CD4-positive, alpha-beta T cell (primary cell): ENCODE data around the gene HNRNPA3. TPM values are rescaled to one million over a fixed set of nuclear protein-coding genes. Genes with fewer than 3 reads are reported as not detected.
A peak's percentile ranks its signal among the peaks of the same experiment; 100 is the strongest.

ENCODE experiments used
- ATAC-seq: fragments of 200-7000 bp; cut with Tn5 transposase; one replicate; pipeline ENCODE4 v1.10.0; 2022; ENCODE audit warnings: mild to moderate bottlenecking; ENCODE audit not compliant: poor library complexity
- CTCF ChIA-PET: fragments of 350-600 bp; sonication (Branson Sonifier 250); formaldehyde crosslinking; loops from one replicate; lab custom pipeline; 2021; ENCODE audit warnings: antibody characterized with exemption, inconsistent platforms; lab: Charles Lee
- POLR2A ChIA-PET: fragments of 350-600 bp; sonication (Branson Sonifier 250); formaldehyde crosslinking; loops from one replicate; lab custom pipeline; 2021; ENCODE audit warnings: antibody characterized with exemption, inconsistent platforms; lab: Charles Lee
- DNase-seq, 14 experiments: peaks; one replicate each; pipeline ENCODE4 v3.0.0-alpha.2; 2013 to 2020; ENCODE audit warnings: mixed read lengths in 2 of 14
- H3K27ac ChIP-seq, 2 donors: one replicate each; pipeline versions ENCODE4 v1.5.1 to v1.7.0; 2013; ENCODE audit warnings: low read length in 2 of 2, low read depth in 1 of 2, mild to moderate bottlenecking in 1 of 2
- H3K27me3 ChIP-seq, 2 experiments: 1 replicate in 1 of 2; 2 replicates in 1 of 2; pipeline versions ENCODE4 v1.6.1 to v1.7.0; 2013; ENCODE audit warnings: low read length in 2 of 2, control low read depth in 1 of 2, mild to moderate bottlenecking in 1 of 2, moderate library complexity in 1 of 2; ENCODE audit not compliant: insufficient read depth in 2 of 2, control insufficient read depth in 1 of 2
- H3K36me3 ChIP-seq: one replicate; pipeline ENCODE4 v1.6.1; 2013; ENCODE audit warnings: low read length, control low read depth; ENCODE audit not compliant: insufficient read depth
- H3K4me1 ChIP-seq: one replicate; pipeline ENCODE4 v1.6.1; 2013; ENCODE audit warnings: low read length, control low read depth; ENCODE audit not compliant: insufficient read depth
- H3K4me3 ChIP-seq: one replicate; pipeline ENCODE4 v1.5.1; 2013; ENCODE audit warnings: mild to moderate bottlenecking, low read length, moderate library complexity
- H3K9me3 ChIP-seq, 2 experiments: 1 replicate in 1 of 2; 2 replicates in 1 of 2; pipeline versions ENCODE4 v1.6.1 to v1.7.0; 2013; ENCODE audit warnings: low read length in 2 of 2, mild to moderate bottlenecking in 2 of 2, control low read depth in 1 of 2, moderate library complexity in 1 of 2; ENCODE audit not compliant: control insufficient read depth in 1 of 2, insufficient read depth in 1 of 2
- H3K27ac Mint-ChIP-seq: one replicate; pipeline ENCODE4 v1.8.0; 2020; ENCODE audit warnings: mixed read lengths
- H3K27me3 Mint-ChIP-seq: one replicate; pipeline ENCODE4 v1.8.0; 2021; ENCODE audit warnings: mixed read lengths
- H3K36me3 Mint-ChIP-seq: one replicate; pipeline ENCODE4 v1.8.0; 2021; ENCODE audit warnings: low read depth, mixed read lengths
- H3K4me1 Mint-ChIP-seq: one replicate; pipeline ENCODE4 v1.8.0; 2021; ENCODE audit warnings: low read depth, mixed read lengths
- H3K4me3 Mint-ChIP-seq: one replicate; pipeline ENCODE4 v1.8.0; 2020; ENCODE audit warnings: mild to moderate bottlenecking, mixed read lengths
- H3K9me3 Mint-ChIP-seq: one replicate; pipeline ENCODE4 v1.8.0; 2020; ENCODE audit warnings: mixed read lengths
- intact Hi-C, 2 experiments: fragments of 100-400 bp; cut with DNase I in 1 of 2; cut with micrococcal nuclease in 1 of 2; formaldehyde crosslinking; loops; one replicate each; pipeline versions ENCODE4 v1.15.1 to v1.9.0; 2023 to 2025; cut with DNase I, micrococcal nuclease
- total RNA-seq, 174 experiments: library from RNA in 2 of 174; stranded (reverse) in 2 of 174; gene quantifications; one replicate each; pipeline ENCODE4 v1.2.3 and lab custom pipeline; 2021 to 2026
- TF ChIP-seq, protein P1 (sequence below): fragments of 200-600 bp; IDR thresholded peaks from one replicate; pipeline ENCODE4 v1.8.0; 2022; ENCODE audit warnings: antibody characterized with exemption, mild to moderate bottlenecking

The HNRNPA3 gene
- total RNA-seq, 2 experiments from 2014 or later: 162 to 167 TPM

- TF ChIP-seq, protein P1, sequence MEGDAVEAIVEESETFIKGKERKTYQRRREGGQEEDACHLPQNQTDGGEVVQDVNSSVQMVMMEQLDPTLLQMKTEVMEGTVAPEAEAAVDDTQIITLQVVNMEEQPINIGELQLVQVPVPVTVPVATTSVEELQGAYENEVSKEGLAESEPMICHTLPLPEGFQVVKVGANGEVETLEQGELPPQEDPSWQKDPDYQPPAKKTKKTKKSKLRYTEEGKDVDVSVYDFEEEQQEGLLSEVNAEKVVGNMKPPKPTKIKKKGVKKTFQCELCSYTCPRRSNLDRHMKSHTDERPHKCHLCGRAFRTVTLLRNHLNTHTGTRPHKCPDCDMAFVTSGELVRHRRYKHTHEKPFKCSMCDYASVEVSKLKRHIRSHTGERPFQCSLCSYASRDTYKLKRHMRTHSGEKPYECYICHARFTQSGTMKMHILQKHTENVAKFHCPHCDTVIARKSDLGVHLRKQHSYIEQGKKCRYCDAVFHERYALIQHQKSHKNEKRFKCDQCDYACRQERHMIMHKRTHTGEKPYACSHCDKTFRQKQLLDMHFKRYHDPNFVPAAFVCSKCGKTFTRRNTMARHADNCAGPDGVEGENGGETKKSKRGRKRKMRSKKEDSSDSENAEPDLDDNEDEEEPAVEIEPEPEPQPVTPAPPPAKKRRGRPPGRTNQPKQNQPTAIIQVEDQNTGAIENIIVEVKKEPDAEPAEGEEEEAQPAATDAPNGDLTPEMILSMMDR: no peak
- peaks cover 65% of the 10 kb centered on the region for H3K4me1 ChIP-seq
- H3K27me3 ChIP-seq: no peaks in the 10 kb centered on the region
- ChIA-PET CTCF (no interaction called here), POLR2A (interaction anchor here (1.0 to 1.7 kb wide), 3 partner anchors 17 to 21 kb away, joined by 5 read pairs; partner anchors contain the start of gene NFE2L2)
- peak overlapping the region; percentile 66 for H3K4me3 Mint-ChIP-seq
- no peaks in the 10 kb centered on the region for H3K9me3 ChIP-seq
- no peaks in the 10 kb centered on the region for H3K9me3 Mint-ChIP-seq
- ATAC-seq (no peak), DNase-seq (no peak)
- H3K36me3 ChIP-seq: peaks cover 5% of the 10 kb centered on the region
- H3K36me3 Mint-ChIP-seq: peaks cover 59% of the 10 kb centered on the region
- H3K4me3 ChIP-seq: no peak overlapping the region
- no peaks in the 10 kb centered on the region for H3K27me3 Mint-ChIP-seq
- no peak overlapping the region for H3K27ac ChIP-seq
- intact Hi-C loops: no loop called here
- H3K27ac Mint-ChIP-seq: peak overlapping the region; percentile 84
- H3K4me1 Mint-ChIP-seq: peaks cover 88% of the 10 kb centered on the region
Observed at GRCh38 chr2:177243476-177243875, 30.9 kb downstream of the HNRNPA3 start.

GRCh38 chr2:177244244-177244771 lies 31.7 kb downstream of the HNRNPA3 start:
- Mint-ChIP-seq H3K4me3 (peak overlapping the region; percentile 17), H3K9me3 (no peaks in the 10 kb centered on the region), H3K27me3 (no peaks in the 10 kb centered on the region), H3K27ac (peak overlapping the region; percentile 84), H3K4me1 (peaks cover 83% of the 10 kb centered on the region), H3K36me3 (peaks cover 62% of the 10 kb centered on the region)
- Histone ChIP-seq H3K4me1 (peaks cover 67% of the 10 kb centered on the region), H3K4me3 (no peak overlapping the region), H3K36me3 (peaks cover 9% of the 10 kb centered on the region), H3K9me3 (no peaks in the 10 kb centered on the region), H3K27ac (no peak overlapping the region), H3K27me3 (no peaks in the 10 kb centered on the region)
- CTCF ChIA-PET: no interaction called here
- DNase-seq (no peak), ATAC-seq (no peak)
- TF ChIP-seq, protein P1: no peak
- POLR2A ChIA-PET: interaction anchor here (1.0 to 1.7 kb wide), 3 partner anchors 16 to 20 kb away, joined by 5 read pairs; partner anchors contain the start of gene NFE2L2
- intact Hi-C loops: no loop called here

DNA sequence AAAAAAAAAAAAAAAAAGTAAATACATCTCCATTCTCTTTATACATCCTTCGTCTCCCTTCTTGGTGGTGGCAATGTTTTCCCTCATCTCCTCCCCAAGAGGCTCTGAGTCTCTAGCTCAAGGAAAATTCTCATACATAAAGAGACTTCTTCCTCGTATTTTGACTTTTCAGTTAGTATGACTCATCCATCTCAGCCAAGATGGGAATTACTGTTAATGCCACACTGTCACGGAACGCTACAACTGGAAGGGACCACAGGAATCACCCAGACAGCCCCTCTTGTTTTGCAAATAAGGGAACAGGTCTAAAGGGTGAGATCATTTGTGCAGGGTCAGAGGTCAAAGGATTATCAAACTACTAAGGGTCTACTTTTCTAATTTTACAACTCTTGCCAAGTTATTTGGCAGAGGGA lies 32.4 kb downstream of the HNRNPA3 start:
- ChIA-PET POLR2A (interaction anchor here (1.3 kb wide), 1 partner anchor 18 kb away, joined by 4 read pairs; no protein-coding TSS in a partner anchor), CTCF (interaction anchor here (1.9 kb wide), 1 partner anchor 80 kb away, joined by 5 read pairs; no protein-coding TSS in a partner anchor)
- no peak for ATAC-seq
- Mint-ChIP-seq H3K36me3 (peaks cover 61% of the 10 kb centered on the region), H3K27me3 (no peaks in the 10 kb centered on the region), H3K4me1 (peaks cover 82% of the 10 kb centered on the region), H3K9me3 (no peaks in the 10 kb centered on the region), H3K4me3 (no peak overlapping the region), H3K27ac (peak overlapping the region; percentile 84)
- intact Hi-C loops: no loop called here
- Histone ChIP-seq H3K4me1 (peaks cover 62% of the 10 kb centered on the region), H3K27ac (no peak overlapping the region), H3K27me3 (no peaks in the 10 kb centered on the region), H3K9me3 (no peaks in the 10 kb centered on the region), H3K36me3 (peaks cover 13% of the 10 kb centered on the region), H3K4me3 (no peak overlapping the region)
- TF ChIP-seq, protein P1: no peak
- DNase-seq: peak in 2 of 14 experiments; percentile 51 to 61
